NB4 (cell line): ENCODE measurements around the gene MND1.

Source experiments
- CTCF ChIP-seq: IDR thresholded peaks from one replicate; pipeline ENCODE4 v1.5.1; 2012; ENCODE audit warnings: low read depth, low read length
- MAX ChIP-seq: IDR thresholded peaks from 2 replicates; pipeline ENCODE4 v1.6.1; 2011; ENCODE audit warnings: low read depth, low read length
- POLR2A ChIP-seq: IDR thresholded peaks from 2 replicates; pipeline ENCODE4 v1.6.1; 2011; ENCODE audit warnings: mild to moderate bottlenecking; ENCODE audit not compliant: insufficient read length; ENCODE audit errors: extremely low read depth

GRCh38 chr4:153402366-153402765 lies 57.9 kb downstream of the MND1 start:
- TF ChIP-seq CTCF (no peak), MAX (no peak), POLR2A (no peak)
